CD14-positive monocyte (primary cell): ENCODE results near the gene EFCAB13. TPM values are rescaled to one million over a fixed set of nuclear protein-coding genes. Genes with fewer than 3 reads are reported as not detected.
"Not testable (repeated sequence)": the region's sequence is repeated elsewhere in the genome, so short reads cannot be mapped to it uniquely, and the experiment has no call there.

Experiments
- DNase-seq, 3 donors: peaks; one replicate each; pipeline ENCODE4 v3.0.0-alpha.2; 2011 to 2022
- H2AFZ ChIP-seq: 2 replicates; pipeline ENCODE4 v1.6.0; 2012; ENCODE audit warnings: mild to moderate bottlenecking, low read depth, low read length, inconsistent platforms; ENCODE audit not compliant: insufficient read depth, poor library complexity, severe bottlenecking
- H3K27ac ChIP-seq, 2 donors: 1 replicate in 1 of 2; 2 replicates in 1 of 2; pipeline ENCODE4 v1.5.1; 2012 to 2013; ENCODE audit warnings: low read length in 2 of 2, control low read depth in 1 of 2, inconsistent platforms in 1 of 2, low read depth in 1 of 2, mild to moderate bottlenecking in 1 of 2
- H3K27me3 ChIP-seq, 2 donors: one replicate each; pipeline versions ENCODE4 v1.6.0 to v1.6.1; 2011 to 2013; ENCODE audit warnings: low read length in 2 of 2; ENCODE audit not compliant: control insufficient read depth in 2 of 2, insufficient read depth in 2 of 2
- H3K36me3 ChIP-seq, 2 donors: replicated peaks in 1 of 2; 1 replicate in 1 of 2; 2 replicates in 1 of 2; pipeline versions ENCODE4 v1.5.1 to v1.6.1; 2012 to 2013; ENCODE audit warnings: low read length in 2 of 2, control low read depth in 1 of 2, inconsistent platforms in 1 of 2, mild to moderate bottlenecking in 1 of 2; ENCODE audit not compliant: insufficient read depth in 2 of 2, control insufficient read depth in 1 of 2
- H3K4me1 ChIP-seq, 2 donors: 1 replicate in 1 of 2; 2 replicates in 1 of 2; pipeline versions ENCODE4 v1.5.1 to v1.6.1; 2012 to 2013; ENCODE audit warnings: low read length in 2 of 2, control low read depth in 1 of 2, inconsistent platforms in 1 of 2, mild to moderate bottlenecking in 1 of 2, moderate library complexity in 1 of 2; ENCODE audit not compliant: insufficient read depth in 2 of 2, control insufficient read depth in 1 of 2
- H3K4me2 ChIP-seq: replicated peaks from 2 replicates; pipeline ENCODE3; 2012; ENCODE audit warnings: low read length, moderate library complexity, mild to moderate bottlenecking; ENCODE audit not compliant: poor library complexity, severe bottlenecking; ENCODE audit errors: extremely low read depth
- H3K4me3 ChIP-seq, 3 experiments: fragments of 200-600 bp in 1 of 3; sonication (generic) in 1 of 3; replicated peaks in 1 of 3; 1 replicate in 2 of 3; 2 replicates in 1 of 3; pipeline ENCODE4 v1.5.1; 2011 to 2013; ENCODE audit warnings: low read length in 3 of 3, mild to moderate bottlenecking in 3 of 3, control low read depth in 2 of 3, low read depth in 2 of 3, inconsistent platforms in 1 of 3, moderate library complexity in 1 of 3
- H3K79me2 ChIP-seq: 2 replicates; pipeline ENCODE4 v1.6.0; 2012; ENCODE audit warnings: mild to moderate bottlenecking, control low read depth, inconsistent platforms, low read length, moderate library complexity; ENCODE audit not compliant: insufficient read depth
- H3K9ac ChIP-seq: 2 replicates; pipeline ENCODE4 v1.6.0; 2017; ENCODE audit warnings: low read length, mild to moderate bottlenecking; ENCODE audit not compliant: insufficient read depth, poor library complexity, severe bottlenecking
- H3K9me3 ChIP-seq, 2 donors: replicated peaks in 1 of 2; 1 replicate in 1 of 2; 2 replicates in 1 of 2; pipeline versions ENCODE4 v1.5.1 to v1.6.1; 2012 to 2013; ENCODE audit warnings: low read length in 2 of 2, control low read depth in 1 of 2; ENCODE audit not compliant: control insufficient read depth in 1 of 2, insufficient read depth in 1 of 2
- H4K20me1 ChIP-seq: 2 replicates; pipeline ENCODE4 v1.6.0; 2012; ENCODE audit warnings: mild to moderate bottlenecking, low read length, control low read depth, moderate library complexity; ENCODE audit not compliant: insufficient read depth
- H3K27ac Mint-ChIP-seq, 7 donors: one replicate each; pipeline ENCODE4 v1.8.0; 2020; ENCODE audit warnings: mild to moderate bottlenecking in 7 of 7, mixed read lengths in 7 of 7, moderate library complexity in 6 of 7, inconsistent platforms in 2 of 7
- H3K27me3 Mint-ChIP-seq, 3 donors: one replicate each; pipeline ENCODE4 v1.8.0; 2021 to 2022; ENCODE audit warnings: low read depth in 3 of 3, mild to moderate bottlenecking in 3 of 3, mixed read lengths in 3 of 3, moderate library complexity in 3 of 3, inconsistent platforms in 1 of 3
- H3K36me3 Mint-ChIP-seq, 2 donors: one replicate each; pipeline ENCODE4 v1.8.0; 2020; ENCODE audit warnings: mixed read lengths in 2 of 2, inconsistent platforms in 1 of 2, mild to moderate bottlenecking in 1 of 2
- H3K4me1 Mint-ChIP-seq: one replicate; pipeline ENCODE4 v1.8.0; 2020; ENCODE audit warnings: mild to moderate bottlenecking, mixed read lengths
- H3K4me3 Mint-ChIP-seq, 2 donors: one replicate each; pipeline ENCODE4 v1.8.0; 2020; ENCODE audit warnings: mild to moderate bottlenecking in 2 of 2, mixed read lengths in 2 of 2, moderate library complexity in 1 of 2
- H3K9me3 Mint-ChIP-seq, 7 donors: one replicate each; pipeline ENCODE4 v1.8.0; 2020 to 2022; ENCODE audit warnings: mixed read lengths in 7 of 7, mild to moderate bottlenecking in 6 of 7, moderate library complexity in 6 of 7, inconsistent platforms in 2 of 7
- CTCF ChIP-seq: fragments of 200-600 bp; IDR thresholded peaks from one replicate; pipeline ENCODE4 v1.8.0; 2022; ENCODE audit warnings: antibody characterized with exemption, mild to moderate bottlenecking
- WGBS: methylation state at CpG from one replicate; pipeline ENCODE4 v1.1.5; 2013; ENCODE audit warnings: missing lambda C conversion rate; ENCODE audit not compliant: insufficient coverage; 5-methylcytosine and 5-hydroxymethylcytosine counted together
- intact Hi-C, 2 donors: fragments of 100-400 bp; cut with micrococcal nuclease; formaldehyde crosslinking; loops; one replicate each; pipeline versions ENCODE4 v1.15.0 to v1.15.1; 2023
- polyA plus RNA-seq, 3 donors: library from polyadenylated mRNA; depleted of rRNA in 1 of 3; unstranded in 2 of 3; stranded (reverse) in 1 of 3; fragments of 300-500 nt in 2 of 3; fragments of >200 nt in 1 of 3; fragmentation: Illumina TruSeq in 2 of 3; gene quantifications; 1 replicate in 2 of 3; 2 replicates in 1 of 3; pipeline ENCODE4 v1.2.3, GENCODE V29; 2012 to 2021

The EFCAB13 gene
- polyA plus RNA-seq, 3 donors = 1.0 to 5.7 (median 3.5) TPM

DNA sequence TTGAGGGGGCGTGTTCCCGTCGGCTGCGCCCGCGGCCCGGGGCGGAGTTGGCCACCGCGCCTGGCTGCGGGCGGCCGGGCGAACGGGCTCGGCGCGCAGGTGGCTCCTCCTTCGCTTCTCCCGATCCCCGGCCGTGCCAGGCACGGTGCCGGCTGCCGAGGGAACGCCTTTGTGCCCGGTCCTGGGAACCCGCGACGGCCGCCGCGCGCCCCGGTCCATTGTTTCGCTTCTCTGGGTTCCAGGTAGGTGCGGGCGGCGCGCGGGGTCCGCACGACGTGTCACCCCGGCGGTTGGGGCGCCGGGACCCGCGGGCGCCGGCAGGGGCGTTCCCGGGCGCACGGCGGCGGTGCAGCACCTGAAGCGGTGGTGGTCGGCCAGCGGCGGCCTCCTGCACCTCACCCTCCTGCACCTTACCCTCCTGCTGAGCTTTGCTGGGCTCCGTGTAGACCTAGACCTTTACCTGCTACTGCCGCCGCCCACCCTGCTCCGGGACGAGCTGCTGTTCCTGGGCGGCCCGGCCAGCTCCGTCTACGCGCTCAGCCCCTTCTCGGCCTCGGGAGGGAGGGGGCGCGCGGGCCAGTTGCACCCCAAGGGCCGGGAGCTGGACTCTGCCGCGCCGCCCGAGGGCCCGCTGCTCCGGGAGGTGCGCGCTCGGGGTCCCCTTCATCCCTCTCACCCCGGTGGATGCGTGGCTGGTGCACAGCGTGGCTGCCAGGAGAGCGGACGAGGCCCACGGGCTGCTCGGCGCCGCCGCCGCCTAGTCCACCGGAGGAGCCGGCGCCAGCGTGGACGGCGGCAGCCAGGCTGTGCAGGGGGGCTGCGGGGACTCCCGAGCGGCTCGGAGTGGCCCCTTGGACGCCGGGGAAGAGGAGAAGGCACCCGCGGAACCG, 99.9 kb downstream of the EFCAB13 start:
- Histone ChIP-seq H3K27me3 (peaks cover 12 to 25% of the 10 kb centered on the region in 2 donors), H4K20me1 (no peaks in the 10 kb centered on the region), H3K9me3 (peaks cover 0 to 5% of the 10 kb centered on the region in 2 donors), H3K79me2 (no peaks in the 10 kb centered on the region), H3K36me3 (no peaks in the 10 kb centered on the region), H2AFZ (no peak overlapping the region), H3K9ac (peak overlapping the region; percentile 21), H3K4me3 (peak overlapping the region in 1 of 3 experiments; percentile 52), H3K4me1 (peaks cover 0 to 10% of the 10 kb centered on the region in 2 donors), H3K4me2 (peak overlapping the region; percentile 51), H3K27ac (no peak overlapping the region)
- Mint-ChIP-seq H3K9me3 (peaks cover 3 to 19% (median 11%) of the 10 kb centered on the region in 7 donors), H3K36me3 (peaks cover 15 to 20% of the 10 kb centered on the region in 2 donors), H3K27me3 (peaks cover 17 to 30% (median 22%) of the 10 kb centered on the region in 3 donors), H3K4me3 (peak overlapping the region; percentile 62 to 87), H3K4me1 (peaks cover 9% of the 10 kb centered on the region), H3K27ac (no peak overlapping the region)
- 6% methylated on average over 112 of the region's 113 CpGs for WGBS
- intact Hi-C loops = no loop called here
- TF ChIP-seq CTCF = no peak
- no peak for DNase-seq

- DNase-seq, H3K9me3 ChIP-seq, intact Hi-C loops, H4K20me1 ChIP-seq, H2AFZ ChIP-seq, H3K79me2 ChIP-seq, H3K9ac ChIP-seq, H3K4me2 ChIP-seq, H3K4me1 Mint-ChIP-seq, H3K27ac ChIP-seq, H3K4me3 ChIP-seq, H3K36me3 ChIP-seq, H3K27ac Mint-ChIP-seq: not testable (repeated sequence)
- Histone ChIP-seq H3K4me1 (peaks cover 0 to 10% of the 10 kb centered on the region in 2 donors), H3K27me3 (peaks cover 12 to 25% of the 10 kb centered on the region in 2 donors)
- peak overlapping the region in 1 of 2 donors; percentile 65 for H3K4me3 Mint-ChIP-seq
- 100% methylated on average over 1 of the region's 3 CpGs for WGBS
- peaks cover 0 to 15% (median 10%) of the 10 kb centered on the region in 7 donors for H3K9me3 Mint-ChIP-seq
- peaks cover 17 to 30% (median 22%) of the 10 kb centered on the region in 3 donors for H3K27me3 Mint-ChIP-seq
- H3K36me3 Mint-ChIP-seq = peaks cover 9 to 20% of the 10 kb centered on the region in 2 donors
These were observed 101.5 kb downstream of the EFCAB13 start for GRCh38 chr17:47425233-47425632.

DNA sequence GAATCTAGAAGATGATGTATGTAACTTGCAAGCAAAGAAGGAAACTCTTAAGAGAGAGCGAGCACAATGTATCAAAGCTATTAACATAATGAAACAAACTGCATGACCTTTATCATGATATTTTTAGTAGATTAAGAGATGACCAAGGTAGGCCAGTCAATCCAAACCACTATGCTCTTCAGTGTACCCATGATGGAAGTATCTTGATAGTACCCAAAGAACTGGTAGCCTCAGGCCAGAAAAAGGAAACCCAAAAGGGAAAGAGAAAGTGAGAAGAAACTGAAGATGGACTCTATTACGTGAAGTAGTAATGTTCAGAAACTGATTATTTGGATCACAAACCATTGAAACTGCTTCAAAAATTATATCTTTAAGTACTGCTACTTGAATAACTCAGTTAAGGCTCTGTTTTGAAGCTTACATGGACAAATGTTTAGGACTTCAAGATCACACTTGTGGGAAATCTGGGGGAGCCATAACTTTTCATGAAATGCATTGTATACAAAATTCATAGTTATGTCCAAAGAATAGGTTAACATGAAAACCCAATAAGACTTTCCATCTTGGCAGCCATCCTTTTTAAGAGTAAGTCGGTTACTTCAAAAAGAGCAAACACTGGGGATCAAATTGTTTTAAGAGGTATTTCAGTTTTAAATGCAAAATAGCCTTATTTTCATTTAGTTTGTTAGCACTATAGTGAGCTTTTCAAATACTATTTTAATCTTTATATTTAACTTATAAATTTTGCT, 102.3 kb downstream of the EFCAB13 start:
- H2AFZ ChIP-seq, H3K79me2 ChIP-seq, H3K9ac ChIP-seq, H4K20me1 ChIP-seq, H3K27ac ChIP-seq, H3K4me3 Mint-ChIP-seq, H3K4me2 ChIP-seq, H3K36me3 ChIP-seq, DNase-seq, H3K4me3 ChIP-seq, H3K27ac Mint-ChIP-seq, H3K4me1 Mint-ChIP-seq, H3K9me3 ChIP-seq, intact Hi-C loops: not testable (repeated sequence)
- Mint-ChIP-seq H3K27me3 (peaks cover 17 to 30% (median 22%) of the 10 kb centered on the region in 3 donors), H3K36me3 (peaks cover 9 to 20% of the 10 kb centered on the region in 2 donors), H3K9me3 (peaks cover 0 to 13% (median 7%) of the 10 kb centered on the region in 7 donors)
- peaks cover 0 to 10% of the 10 kb centered on the region in 2 donors for H3K4me1 ChIP-seq
- H3K27me3 ChIP-seq = peaks cover 12 to 25% of the 10 kb centered on the region in 2 donors
- no CpG with 5 or more reads among the region's 3 CpGs for WGBS
